HG03045 (cell line): ENCODE results near the gene BUD31.
"Not testable (repeated sequence)": the region's sequence is repeated elsewhere in the genome, so short reads cannot be mapped to it uniquely, and the experiment has no call there.

Experiments used
- ATAC-seq: cut with Tn5 transposase; IDR thresholded peaks from one replicate; pipeline ENCODE4 v1.9.1; 2021; ENCODE audit warnings: mild to moderate bottlenecking, moderate library complexity; ENCODE audit not compliant: unreplicated experiment

Gene BUD31

GRCh38 chr7:99380032-99380822, 28.5 kb upstream of the BUD31 start:
- ATAC-seq, result no peak

- peak; percentile 76 for ATAC-seq
Observed at GRCh38 chr7:99380823-99381663, 27.7 kb upstream of the BUD31 start.

GRCh38 chr7:99381664-99382075, 27.1 kb upstream of the BUD31 start:
- ATAC-seq, result no peak

GRCh38 chr7:99383203-99383602, 25.6 kb upstream of the BUD31 start:
- ATAC-seq, result no peak

GRCh38 chr7:99383791-99384370, 24.9 kb upstream of the BUD31 start:
- ATAC-seq, result no peak

GRCh38 chr7:99384523-99384922, 24.2 kb upstream of the BUD31 start:
- no peak for ATAC-seq

GRCh38 chr7:99385564-99385963, 23.2 kb upstream of the BUD31 start:
- no peak for ATAC-seq

GRCh38 chr7:99386584-99387238, 22.1 kb upstream of the BUD31 start:
- no peak for ATAC-seq

- ATAC-seq, result not testable (repeated sequence)
Observed at GRCh38 chr7:99387239-99387635, 21.5 kb upstream of the BUD31 start.

- no peak for ATAC-seq
Observed at GRCh38 chr7:99387912-99388311, 20.9 kb upstream of the BUD31 start.

GRCh38 chr7:99389772-99390171, 19.0 kb upstream of the BUD31 start:
- ATAC-seq, result no peak

- no peak for ATAC-seq
Observed at GRCh38 chr7:99390941-99391602, 17.7 kb upstream of the BUD31 start.

- ATAC-seq, result no peak
Observed at GRCh38 chr7:99392046-99392445, 16.7 kb upstream of the BUD31 start.

GRCh38 chr7:99392659-99393354, 16.0 kb upstream of the BUD31 start:
- peak; percentile 51 for ATAC-seq

GRCh38 chr7:99393355-99394187, 15.2 kb upstream of the BUD31 start:
- no peak for ATAC-seq

- no peak for ATAC-seq
Observed at GRCh38 chr7:99394188-99394502, 14.6 kb upstream of the BUD31 start.

GRCh38 chr7:99395616-99396327, 13.0 kb upstream of the BUD31 start:
- no peak for ATAC-seq

GRCh38 chr7:99396418-99397296, 12.1 kb upstream of the BUD31 start:
- ATAC-seq, result no peak
